Loucy (cell line): ENCODE results near the gene ARHGAP22.
A peak's percentile ranks its signal among the peaks of the same experiment; 100 is the strongest.
"Not testable (repeated sequence)": the region's sequence is repeated elsewhere in the genome, so short reads cannot be mapped to it uniquely, and the experiment has no call there.

Experiments
- H2AFZ ChIP-seq: fragments of 200-600 bp; sonication (generic); 2 replicates; pipeline ENCODE4 v1.6.0; 2016; ENCODE audit warnings: antibody characterized with exemption, mild to moderate bottlenecking, low read length, moderate library complexity
- H3F3A ChIP-seq: fragments of 200-600 bp; 2 replicates; pipeline ENCODE4 v1.6.0; 2016; ENCODE audit warnings: antibody characterized with exemption, low read depth, mild to moderate bottlenecking
- H3K27me3 ChIP-seq: fragments of 200-600 bp; sonication (generic); 2 replicates; pipeline ENCODE4 v1.6.1; 2014; ENCODE audit warnings: low read length, mild to moderate bottlenecking; ENCODE audit not compliant: insufficient read depth, poor library complexity, severe bottlenecking
- H3K36me3 ChIP-seq: fragments of 200-600 bp; sonication (generic); 2 replicates; pipeline ENCODE4 v1.6.1; 2016; ENCODE audit warnings: low read length; ENCODE audit not compliant: insufficient read depth
- H3K4me1 ChIP-seq: fragments of 200-600 bp; sonication (generic); 2 replicates; pipeline ENCODE4 v1.5.1; 2014; ENCODE audit warnings: low read length, mild to moderate bottlenecking; ENCODE audit not compliant: insufficient read depth, poor library complexity, severe bottlenecking
- H3K4me2 ChIP-seq: fragments of 200-600 bp; sonication (generic); 2 replicates; pipeline ENCODE4 v1.6.0; 2014; ENCODE audit warnings: antibody characterized with exemption, low read length, low read depth, mild to moderate bottlenecking; ENCODE audit not compliant: poor library complexity, severe bottlenecking
- H3K4me3 ChIP-seq: fragments of 200-600 bp; sonication (generic); 2 replicates; pipeline ENCODE4 v1.5.1; 2014; ENCODE audit warnings: low read length, mild to moderate bottlenecking, mixed read lengths; ENCODE audit not compliant: poor library complexity, severe bottlenecking
- H3K79me2 ChIP-seq: fragments of 200-600 bp; sonication (generic); 2 replicates; pipeline ENCODE4 v1.6.1; 2014; ENCODE audit warnings: low read length; ENCODE audit not compliant: insufficient read depth
- H3K9ac ChIP-seq: fragments of 200-600 bp; sonication (generic); 2 replicates; pipeline ENCODE4 v1.6.0; 2014; ENCODE audit warnings: mild to moderate bottlenecking, low read depth, low read length, moderate library complexity; ENCODE audit not compliant: poor library complexity, severe bottlenecking
- H3K9me2 ChIP-seq: fragments of 200-600 bp; sonication (generic); replicated peaks from 2 replicates; pipeline ENCODE4 v1.6.1; 2016; ENCODE audit warnings: low read depth, low read length, mixed read lengths
- H3K9me3 ChIP-seq: fragments of 200-600 bp; sonication (generic); 2 replicates; pipeline ENCODE4 v1.6.1; 2014; ENCODE audit warnings: mild to moderate bottlenecking, antibody characterized with exemption, low read length, low read depth; ENCODE audit not compliant: insufficient read depth
- H4K20me1 ChIP-seq: fragments of 200-600 bp; sonication (generic); 2 replicates; pipeline ENCODE4 v1.6.0; 2014; ENCODE audit warnings: antibody characterized with exemption, low read length, mild to moderate bottlenecking; ENCODE audit not compliant: insufficient read depth, poor library complexity, severe bottlenecking
- EZH2phosphoT487 ChIP-seq: fragments of 200-600 bp; IDR thresholded peaks from 2 replicates; pipeline ENCODE4 v1.6.1; 2018; ENCODE audit warnings: antibody characterized with exemption, mild to moderate bottlenecking, moderate library complexity, borderline replicate concordance
- TF ChIP-seq, protein P1 (sequence below): fragments of 200-600 bp; sonication (generic); conservative IDR thresholded peaks from 2 replicates; pipeline ENCODE4 v1.5.1; 2014; ENCODE audit warnings: mild to moderate bottlenecking, antibody characterized with exemption, low read length

ARHGAP22 gene

DNA sequence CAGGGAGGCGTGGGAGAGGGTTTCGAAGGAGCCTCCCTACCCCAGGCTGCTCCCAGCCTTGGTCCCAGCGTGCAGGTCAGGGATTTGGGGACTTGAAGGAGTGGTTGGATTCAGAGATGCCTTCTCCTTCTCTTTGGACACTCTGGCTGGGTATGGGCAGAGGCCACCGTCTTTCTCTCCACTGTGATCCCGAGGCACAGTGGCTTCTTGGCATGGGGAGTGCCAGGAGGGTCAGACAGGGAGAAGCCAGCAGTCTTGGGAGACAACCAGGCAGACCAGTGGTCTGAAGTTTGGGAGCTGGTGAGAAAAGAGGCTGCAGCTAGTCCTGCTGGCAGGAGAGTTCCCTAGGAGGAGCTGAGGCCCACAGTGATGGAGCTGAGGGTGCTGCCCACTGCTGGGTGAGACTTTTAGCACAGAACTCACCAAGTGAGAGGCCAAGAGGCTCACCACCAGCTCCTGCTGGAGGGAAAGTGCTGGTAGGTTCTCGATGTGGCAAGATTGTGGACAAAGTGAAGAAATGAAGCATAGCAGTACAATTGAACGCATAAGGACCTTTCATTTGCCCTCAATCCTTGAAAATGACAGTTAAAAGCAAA is 44.6 kb upstream of the ARHGAP22 start:
- Histone ChIP-seq H3K4me2 (no peak overlapping the region), H3K4me1 (peaks cover 17% of the 10 kb centered on the region), H2AFZ (no peak overlapping the region; the same call in 1 of the 2 replicates), H3K9ac (no peak overlapping the region), H3K9me3 (no peaks in the 10 kb centered on the region), H4K20me1 (no peaks in the 10 kb centered on the region), H3K9me2 (no peaks in the 10 kb centered on the region), H3F3A (no peaks in the 10 kb centered on the region), H3K27me3 (no peaks in the 10 kb centered on the region), H3K79me2 (no peaks in the 10 kb centered on the region), H3K36me3 (no peaks in the 10 kb centered on the region), H3K4me3 (no peak overlapping the region)
- TF ChIP-seq, protein P1, sequence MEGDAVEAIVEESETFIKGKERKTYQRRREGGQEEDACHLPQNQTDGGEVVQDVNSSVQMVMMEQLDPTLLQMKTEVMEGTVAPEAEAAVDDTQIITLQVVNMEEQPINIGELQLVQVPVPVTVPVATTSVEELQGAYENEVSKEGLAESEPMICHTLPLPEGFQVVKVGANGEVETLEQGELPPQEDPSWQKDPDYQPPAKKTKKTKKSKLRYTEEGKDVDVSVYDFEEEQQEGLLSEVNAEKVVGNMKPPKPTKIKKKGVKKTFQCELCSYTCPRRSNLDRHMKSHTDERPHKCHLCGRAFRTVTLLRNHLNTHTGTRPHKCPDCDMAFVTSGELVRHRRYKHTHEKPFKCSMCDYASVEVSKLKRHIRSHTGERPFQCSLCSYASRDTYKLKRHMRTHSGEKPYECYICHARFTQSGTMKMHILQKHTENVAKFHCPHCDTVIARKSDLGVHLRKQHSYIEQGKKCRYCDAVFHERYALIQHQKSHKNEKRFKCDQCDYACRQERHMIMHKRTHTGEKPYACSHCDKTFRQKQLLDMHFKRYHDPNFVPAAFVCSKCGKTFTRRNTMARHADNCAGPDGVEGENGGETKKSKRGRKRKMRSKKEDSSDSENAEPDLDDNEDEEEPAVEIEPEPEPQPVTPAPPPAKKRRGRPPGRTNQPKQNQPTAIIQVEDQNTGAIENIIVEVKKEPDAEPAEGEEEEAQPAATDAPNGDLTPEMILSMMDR: peak; percentile 52
- no peak for TF ChIP-seq EZH2phosphoT487

DNA sequence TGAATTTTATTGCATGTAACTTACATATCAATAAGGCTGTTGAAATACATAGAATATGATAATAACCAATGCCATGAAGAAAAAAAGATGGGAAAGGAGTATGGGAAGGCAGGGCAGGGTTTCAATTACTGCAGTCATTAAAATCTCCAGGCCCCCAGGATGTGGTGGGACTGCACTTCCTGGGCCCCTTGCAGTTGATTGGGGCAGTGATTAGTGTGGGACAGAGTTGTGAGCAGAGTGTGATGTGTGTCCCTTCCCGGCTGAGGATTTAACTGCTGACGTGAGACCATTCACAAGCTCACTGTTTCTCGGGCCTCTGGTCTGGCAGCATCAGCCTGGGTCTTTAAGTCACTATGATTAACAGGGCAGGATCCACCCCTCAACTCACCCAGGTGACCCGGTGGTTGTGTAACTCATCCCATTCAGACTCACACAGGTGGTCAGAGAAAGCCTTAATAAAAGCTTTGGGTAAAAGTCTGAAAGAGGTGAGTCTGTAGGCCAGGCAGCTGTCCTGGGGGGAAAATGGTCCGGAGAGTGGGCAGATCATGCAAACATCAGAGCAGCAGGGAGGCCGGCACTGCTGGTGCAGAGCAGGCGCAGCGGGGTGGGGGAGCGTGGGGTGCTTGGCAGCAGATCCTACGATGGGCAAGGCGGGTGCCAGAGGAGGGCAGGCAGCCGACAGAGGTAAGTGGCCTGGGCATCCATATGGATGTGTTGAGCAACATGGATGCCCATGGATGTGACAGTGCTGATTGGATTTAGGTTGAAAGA is 43.5 kb upstream of the ARHGAP22 start:
- Histone ChIP-seq H3K9me3 (no peaks in the 10 kb centered on the region), H3K9me2 (no peaks in the 10 kb centered on the region), H3K4me1 (peaks cover 17% of the 10 kb centered on the region), H3K4me2 (no peak overlapping the region), H4K20me1 (no peaks in the 10 kb centered on the region), H3K79me2 (no peaks in the 10 kb centered on the region), H3F3A (no peaks in the 10 kb centered on the region), H3K27me3 (no peaks in the 10 kb centered on the region), H2AFZ (no peak overlapping the region), H3K9ac (no peak overlapping the region), H3K36me3 (no peaks in the 10 kb centered on the region), H3K4me3 (no peak overlapping the region)
- no peak for TF ChIP-seq EZH2phosphoT487
- TF ChIP-seq, protein P1: no peak

DNA sequence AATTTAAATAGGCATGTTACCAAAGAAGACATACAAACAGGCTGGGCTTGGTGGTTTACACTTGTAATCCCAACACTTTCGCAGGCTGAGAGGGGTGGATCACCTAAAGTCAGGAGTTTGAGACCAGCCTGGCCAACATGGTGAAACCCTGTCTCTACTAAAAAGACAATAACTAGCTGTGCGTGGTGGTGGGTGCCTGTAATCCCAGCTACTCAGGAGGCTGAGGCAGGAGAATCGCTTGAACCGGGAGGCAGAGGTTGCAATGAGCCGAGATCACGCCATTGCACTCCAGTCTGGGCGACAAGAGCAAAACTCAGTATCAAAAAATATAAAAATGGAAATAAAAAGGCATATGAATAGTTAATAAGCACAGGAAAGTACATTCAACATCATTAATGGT is 42.2 kb upstream of the ARHGAP22 start:
- not testable (repeated sequence) for H3K9me2 ChIP-seq, H2AFZ ChIP-seq, H3K4me2 ChIP-seq, H3K4me3 ChIP-seq, H3K36me3 ChIP-seq, H3K27me3 ChIP-seq, H3F3A ChIP-seq, H4K20me1 ChIP-seq, H3K79me2 ChIP-seq, H3K9me3 ChIP-seq, H3K9ac ChIP-seq
- peaks cover 14% of the 10 kb centered on the region for H3K4me1 ChIP-seq

DNA sequence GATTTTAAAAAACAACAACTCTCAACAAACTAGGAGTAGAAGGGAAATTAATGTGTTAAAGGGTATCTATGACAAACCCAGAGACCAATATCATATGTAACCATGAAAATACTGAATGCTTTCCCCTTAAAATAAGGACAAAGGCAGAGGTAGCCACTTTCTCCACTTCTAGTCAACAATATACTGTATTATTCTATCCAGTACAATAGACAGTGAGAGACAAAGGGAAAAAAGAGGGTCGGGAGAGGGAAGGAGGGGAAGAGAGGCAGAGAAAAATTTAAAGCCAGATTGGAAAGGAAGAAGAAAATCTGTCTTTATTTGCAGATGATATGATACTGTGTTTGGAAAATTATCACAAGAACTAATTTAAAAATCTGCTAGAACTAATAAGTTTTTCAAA is 40.7 kb upstream of the ARHGAP22 start:
- H3F3A ChIP-seq: no peaks in the 10 kb centered on the region
- H3K36me3 ChIP-seq: no peaks in the 10 kb centered on the region
- H3K4me2 ChIP-seq: no peak overlapping the region
- no peak overlapping the region for H3K4me3 ChIP-seq
- H3K79me2 ChIP-seq: no peaks in the 10 kb centered on the region
- no peaks in the 10 kb centered on the region for H3K9me3 ChIP-seq
- H3K9me2 ChIP-seq: no peaks in the 10 kb centered on the region
- no peak overlapping the region for H3K9ac ChIP-seq
- no peaks in the 10 kb centered on the region for H4K20me1 ChIP-seq
- peaks cover 12% of the 10 kb centered on the region for H3K4me1 ChIP-seq
- TF ChIP-seq EZH2phosphoT487: no peak
- TF ChIP-seq, protein P1: no peak
- H3K27me3 ChIP-seq: no peaks in the 10 kb centered on the region
- H2AFZ ChIP-seq: no peak overlapping the region

DNA sequence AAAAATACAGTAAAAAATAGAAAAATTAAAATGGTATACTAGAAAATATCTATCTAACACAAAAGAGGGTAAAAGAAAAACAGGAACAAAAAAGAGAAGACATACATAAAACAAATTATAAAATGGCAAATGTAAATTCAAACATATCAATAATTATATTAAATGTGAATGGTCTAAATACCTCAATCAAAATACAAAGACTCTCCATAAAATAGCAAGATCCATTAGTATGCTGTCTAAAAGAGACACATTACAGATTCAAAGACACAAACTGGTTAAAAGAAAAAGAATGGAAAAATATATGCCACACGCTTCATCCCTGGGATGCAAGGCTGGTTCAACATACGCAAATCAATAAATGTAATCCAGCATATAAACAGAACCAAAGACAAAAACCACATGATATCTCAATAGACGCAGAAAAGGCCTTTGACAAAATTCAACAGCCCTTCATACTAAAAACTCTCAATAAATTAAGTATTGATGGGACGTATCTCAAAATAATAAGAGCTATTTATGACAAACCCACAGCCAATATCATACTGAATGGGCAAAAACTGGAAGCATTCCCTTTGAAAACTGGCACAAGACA is 36.3 kb upstream of the ARHGAP22 start:
- not testable (repeated sequence) for H3K9ac ChIP-seq, H3K9me2 ChIP-seq, H3F3A ChIP-seq, H3K36me3 ChIP-seq, H2AFZ ChIP-seq, H3K4me2 ChIP-seq, H4K20me1 ChIP-seq, H3K9me3 ChIP-seq, H3K79me2 ChIP-seq, H3K4me3 ChIP-seq, H3K27me3 ChIP-seq
- H3K4me1 ChIP-seq: peaks cover 12% of the 10 kb centered on the region
